Stomach (tissue), 9 donors: Measurements from ENCODE around the gene IRF7. TPM values are rescaled to one million over a fixed set of nuclear protein-coding genes. Genes with fewer than 3 reads are reported as not detected.

Source experiments
- DNase-seq, 2 donors: peaks; one replicate each; pipeline versions ENCODE4 v3.0.0 to v3.0.0-alpha.2; 2013 to 2019
- H3K27ac ChIP-seq, 5 donors: fragments of 200-600 bp in 4 of 5; sonication (generic) in 4 of 5; one replicate each; pipeline ENCODE4 v1.5.1; 2013 to 2019; ENCODE audit warnings: mild to moderate bottlenecking in 1 of 5, moderate library complexity in 1 of 5
- H3K27me3 ChIP-seq, 3 donors: fragments of 200-600 bp; sonication (generic); one replicate each; pipeline ENCODE4 v1.5.1; 2017 to 2019; ENCODE audit warnings: mixed run types in 1 of 3
- H3K36me3 ChIP-seq, 4 donors: fragments of 200-600 bp; sonication (generic); 1 replicate in 3 of 4; 2 replicates in 1 of 4; pipeline ENCODE4 v1.5.1; 2016 to 2019
- H3K4me1 ChIP-seq, 4 donors: fragments of 200-600 bp; sonication (generic); one replicate each; pipeline ENCODE4 v1.5.1; 2016 to 2019
- H3K4me3 ChIP-seq, 4 donors: fragments of 200-600 bp; sonication (generic) in 3 of 4; one replicate each; pipeline ENCODE4 v1.5.1; 2016 to 2019; ENCODE audit warnings: mild to moderate bottlenecking in 1 of 4
- H3K9me3 ChIP-seq, 4 donors: fragments of 200-600 bp; sonication (generic); one replicate each; pipeline ENCODE4 v1.5.1; 2016 to 2019
- CTCF ChIP-seq, 7 experiments: fragments of 450-650 bp in 4 of 7; fragments of 200-600 bp in 3 of 7; sonication (generic) in 3 of 7; IDR thresholded peaks; one replicate each; pipeline ENCODE4 v1.5.1; 2016 to 2019; ENCODE audit warnings: antibody characterized with exemption in 7 of 7, control low read depth in 2 of 7, mild to moderate bottlenecking in 1 of 7
- EP300 ChIP-seq: sonication (generic); formaldehyde crosslinking; IDR thresholded peaks from one replicate; pipeline ENCODE4 v1.6.1; 2017; ENCODE audit warnings: antibody characterized with exemption
- POLR2A ChIP-seq, 4 donors: fragments of 450-650 bp; IDR thresholded peaks; one replicate each; pipeline ENCODE4 v1.6.1; 2016; ENCODE audit warnings: antibody characterized with exemption in 4 of 4, control low read depth in 2 of 4, mild to moderate bottlenecking in 1 of 4, moderate library complexity in 1 of 4
- POLR2AphosphoS5 ChIP-seq, 3 donors: sonication (generic); formaldehyde crosslinking; IDR thresholded peaks; one replicate each; pipeline ENCODE4 v1.6.1; 2016; ENCODE audit warnings: antibody characterized with exemption in 3 of 3
- WGBS, 5 donors: extraction: QIAGEN DNeasy Blood & Tissue Kit in 3 of 5; methylation state at CpG; one replicate each; pipeline versions ENCODE4 v1.1.5 to v1.1.7; 2013 to 2018; 5-methylcytosine and 5-hydroxymethylcytosine counted together
- intact Hi-C: fragments of 100-400 bp; cut with DNase I; formaldehyde crosslinking; loops from one replicate; pipeline ENCODE4 v1.15.1; 2023; ENCODE audit warnings: low total_unique reads
- polyA plus RNA-seq, 3 donors: library from polyadenylated mRNA; stranded (reverse); fragments of 200-250 nt; gene quantifications; one replicate each; pipeline ENCODE4 v1.2.3, GENCODE V29; 2013
- total RNA-seq, 5 donors: library from RNA; depleted of rRNA; stranded (reverse); fragments of >200 nt; gene quantifications; one replicate each; pipeline versions ENCODE4 v1.1.0 to v1.2.3, GENCODE V29; 2014 to 2016
- donor health status: healthy with polysubstance abuse.
- donor health status: Bipolar disorder and iron deficiency.
- donor health status: healthy.

Gene IRF7
- total and polyA plus RNA-seq, 8 donors: 5.7 to 49.1 (median 33.7) TPM

GRCh38 chr11:589798-590197, 26.0 kb downstream of the IRF7 start:
- intact Hi-C loops: no loop called here
- WGBS, 5 donors: 93 to 97% (median 94%) methylated on average over 26 of the region's 26 CpGs
- no peak for DNase-seq
- Histone ChIP-seq H3K36me3 (peaks cover 73 to 97% (median 95%) of the 10 kb centered on the region in 4 donors), H3K4me3 (no peak overlapping the region), H3K4me1 (peaks cover 0 to 32% (median 2%) of the 10 kb centered on the region in 4 donors), H3K9me3 (no peaks in the 10 kb centered on the region), H3K27me3 (no peaks in the 10 kb centered on the region), H3K27ac (no peak overlapping the region)
- no peak for TF ChIP-seq EP300

- TF ChIP-seq CTCF (IDR thresholded peaks at IDR 0.05) (no peak), POLR2AphosphoS5 (IDR thresholded peaks at IDR 0.05) (no peak), EP300 (no peak), POLR2A (IDR thresholded peaks at IDR 0.05) (no peak)
- DNase-seq: peak in 1 of 2 donors; percentile 59
- Histone ChIP-seq H3K27ac (peak overlapping the region in 3 of 5 donors; percentile 54 to 60 (median 54)), H3K27me3 (no peaks in the 10 kb centered on the region), H3K4me1 (peaks cover 0 to 32% (median 6%) of the 10 kb centered on the region in 4 donors), H3K4me3 (no peak overlapping the region), H3K36me3 (peaks cover 71 to 97% (median 95%) of the 10 kb centered on the region in 4 donors), H3K9me3 (no peaks in the 10 kb centered on the region)
- 58 to 70% (median 60%) methylated on average over 6 of the region's 6 CpGs for WGBS, 5 donors
- intact Hi-C loops: no loop called here
Measured at GRCh38 chr11:587978-588380, 27.8 kb downstream of the IRF7 start.

- Histone ChIP-seq H3K4me1 (peaks cover 0 to 32% (median 6%) of the 10 kb centered on the region in 4 donors), H3K27me3 (no peaks in the 10 kb centered on the region), H3K36me3 (peaks cover 71 to 97% (median 95%) of the 10 kb centered on the region in 4 donors), H3K9me3 (no peaks in the 10 kb centered on the region), H3K4me3 (no peak overlapping the region), H3K27ac (peak overlapping the region in 4 of 5 donors; percentile 28 to 60 (median 54))
- intact Hi-C loops: no loop called here
- no peak for DNase-seq
- TF ChIP-seq EP300: no peak
- TF ChIP-seq POLR2A (IDR thresholded peaks at IDR 0.05): no peak
- no peak for TF ChIP-seq POLR2AphosphoS5 (IDR thresholded peaks at IDR 0.05)
- no peak for TF ChIP-seq CTCF (IDR thresholded peaks at IDR 0.05)
- WGBS, 5 donors: 74 to 83% (median 81%) methylated on average over 7 to 8 of the region's 8 CpGs
Measured at GRCh38 chr11:587546-587945, 28.2 kb downstream of the IRF7 start.

GRCh38 chr11:586376-587316, 29.1 kb downstream of the IRF7 start:
- Histone ChIP-seq H3K4me1 (peaks cover 0 to 32% (median 8%) of the 10 kb centered on the region in 4 donors), H3K9me3 (no peaks in the 10 kb centered on the region), H3K27me3 (no peaks in the 10 kb centered on the region), H3K27ac (peak overlapping the region in 1 of 5 donors; percentile 54), H3K4me3 (no peak overlapping the region), H3K36me3 (peaks cover 74 to 97% (median 95%) of the 10 kb centered on the region in 4 donors)
- no peak for TF ChIP-seq CTCF (IDR thresholded peaks at IDR 0.05)
- no peak for TF ChIP-seq EP300
- TF ChIP-seq POLR2A (IDR thresholded peaks at IDR 0.05): no peak
- TF ChIP-seq POLR2AphosphoS5 (IDR thresholded peaks at IDR 0.05): no peak
- WGBS, 5 donors: 75 to 81% (median 77%) methylated on average over 27 to 32 of the region's 32 CpGs
- intact Hi-C loops: no loop called here
- DNase-seq: no peak
